T1000 (cell line): ENCODE data around the gene DHX30.
"Not testable (repeated sequence)": the region's sequence is repeated elsewhere in the genome, so short reads cannot be mapped to it uniquely, and the experiment has no call there.

Experiments
- DNase-seq: peaks from one replicate; lab custom pipeline; 2025; ENCODE audit warnings: mixed read lengths; lab: John Stamatoyannopoulos, UW

The DHX30 gene

DNA sequence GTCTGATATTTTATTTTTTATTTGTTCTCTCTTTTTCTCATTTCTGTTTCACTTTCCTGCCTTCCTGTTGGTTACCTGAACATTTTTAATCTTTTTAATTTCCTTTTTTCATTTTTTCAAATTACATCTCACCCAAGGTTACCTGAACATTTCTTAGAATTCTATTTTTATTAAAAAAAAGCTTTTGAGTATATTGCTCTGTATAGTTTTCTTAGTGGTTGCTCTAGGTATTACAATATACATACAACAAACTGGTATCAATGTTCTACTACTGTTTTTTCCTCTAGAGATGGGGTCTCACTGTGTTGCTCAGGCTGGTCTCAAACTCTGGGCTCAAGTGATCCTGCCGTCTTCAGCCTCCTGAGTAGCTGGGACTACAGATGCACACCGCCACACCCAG is 79.4 kb downstream of the DHX30 start:
- no peak for DNase-seq

GRCh38 chr3:47884603-47885002 is 81.7 kb downstream of the DHX30 start:
- DNase-seq, result no peak

- no peak for DNase-seq
Observed at GRCh38 chr3:47885168-47885567, 82.2 kb downstream of the DHX30 start.

DNA sequence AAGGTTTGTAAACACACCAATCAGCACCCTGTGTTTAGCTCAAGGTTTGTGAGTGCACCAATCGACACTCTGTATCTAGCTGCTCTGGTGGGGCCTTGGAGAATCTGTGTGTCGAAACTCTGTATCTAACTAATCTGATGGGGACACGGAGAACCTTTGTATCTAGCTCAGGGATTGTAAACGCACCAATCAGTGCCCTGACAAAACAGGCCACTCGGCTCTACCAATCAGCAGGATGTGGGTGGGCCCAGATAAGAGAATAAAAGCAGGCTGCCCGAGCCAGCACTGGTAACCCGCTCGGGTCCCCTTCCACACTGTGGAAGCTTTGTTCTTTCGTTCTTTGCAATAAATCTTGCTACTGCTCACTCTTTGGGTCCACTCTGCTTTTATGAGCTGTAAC is 85.1 kb downstream of the DHX30 start:
- not testable (repeated sequence) for DNase-seq

DNA sequence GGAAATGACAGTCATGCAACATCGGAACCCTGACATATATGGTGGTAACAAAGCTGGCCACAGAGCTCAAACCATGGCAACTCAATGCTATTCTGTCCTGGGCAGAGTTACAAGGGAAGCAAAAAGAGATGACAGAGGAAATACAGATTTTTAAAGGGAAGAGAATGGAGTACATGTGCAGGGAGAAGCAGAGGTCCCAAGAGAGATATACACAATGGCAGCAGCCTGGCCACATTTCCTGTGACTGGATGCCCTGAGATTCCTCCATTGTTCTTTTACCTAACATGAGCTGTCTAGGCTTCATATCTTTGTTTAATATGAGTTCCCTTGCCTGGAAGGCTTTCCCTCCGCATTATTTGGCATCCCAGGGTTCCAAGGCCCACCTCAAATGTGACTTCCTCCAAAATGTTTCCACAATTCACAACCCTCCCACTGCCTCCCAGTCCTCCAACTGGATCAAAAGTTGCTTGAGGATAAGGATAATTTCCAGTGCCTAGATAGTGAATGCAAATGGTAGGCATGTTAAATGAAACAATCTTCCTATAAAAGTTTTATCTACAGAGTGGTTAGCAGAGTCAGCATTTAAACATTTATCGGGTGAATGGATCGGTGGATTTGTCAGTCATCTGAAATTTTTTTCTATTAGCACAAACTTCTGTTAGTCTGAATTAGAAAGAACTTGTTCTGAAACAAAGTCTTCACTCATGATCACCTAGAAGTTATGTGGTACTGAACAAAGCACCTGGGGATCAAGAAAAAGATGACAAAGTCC is 86.2 kb downstream of the DHX30 start:
- no peak for DNase-seq

DNA sequence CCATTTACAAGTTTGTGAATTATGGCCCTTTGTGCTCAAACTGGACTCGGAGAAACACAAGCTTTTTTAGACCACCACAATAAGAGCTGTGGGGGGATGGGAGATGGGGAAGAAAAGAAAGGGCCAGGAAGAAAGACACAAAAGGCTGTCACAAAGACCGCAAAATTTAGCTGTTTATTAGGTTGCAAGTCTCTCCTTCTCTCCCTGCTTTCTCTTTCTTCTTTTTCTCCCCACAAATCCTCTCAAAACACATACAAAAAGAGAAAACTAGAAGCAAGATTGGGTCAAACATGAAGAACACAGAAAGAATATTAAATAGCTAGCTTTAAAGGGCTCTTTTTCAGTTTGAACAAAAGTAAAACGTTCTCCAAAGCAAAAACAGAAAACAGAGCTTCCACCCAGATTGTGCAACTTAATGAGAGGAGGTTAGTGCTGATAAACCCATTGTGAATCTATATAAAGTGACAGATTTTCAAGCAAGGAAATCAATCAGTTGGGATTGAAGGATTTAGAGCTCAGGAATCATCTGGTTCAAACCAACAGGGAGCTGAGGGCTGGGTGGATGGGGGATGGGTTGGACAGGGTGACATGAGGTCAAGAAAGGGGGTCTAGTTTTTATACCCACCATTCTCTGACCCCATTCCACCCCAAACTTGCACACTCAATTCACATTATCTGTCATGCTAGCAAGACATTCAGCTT is 87.3 kb downstream of the DHX30 start:
- no peak for DNase-seq

- no peak for DNase-seq
Observed at GRCh38 chr3:47890828-47891612, 88.1 kb downstream of the DHX30 start.

DNA sequence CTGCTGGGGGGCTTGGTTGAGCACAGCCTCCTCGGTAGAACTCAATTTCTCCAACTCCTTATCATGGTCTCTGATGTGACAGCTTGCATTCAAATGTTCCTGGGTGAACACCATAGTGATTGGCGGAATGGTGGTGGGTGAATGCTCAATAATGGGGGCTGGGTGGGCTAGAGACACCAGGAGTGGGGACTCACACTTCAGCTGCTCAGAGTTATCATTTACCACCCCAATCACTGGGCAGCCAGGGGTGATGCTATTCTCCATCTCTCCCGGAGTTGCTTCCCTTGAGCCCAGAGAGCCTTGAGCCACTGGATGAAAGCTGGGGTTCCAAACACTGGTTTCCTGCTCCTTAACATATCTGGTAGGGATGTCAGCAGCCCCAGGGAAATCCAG is 88.7 kb downstream of the DHX30 start:
- DNase-seq, result no peak

GRCh38 chr3:47892286-47893040 is 89.5 kb downstream of the DHX30 start:
- DNase-seq, result no peak

GRCh38 chr3:47895241-47895640 is 92.3 kb downstream of the DHX30 start:
- no peak for DNase-seq

GRCh38 chr3:47896736-47897135 is 93.8 kb downstream of the DHX30 start:
- no peak for DNase-seq

- DNase-seq, result no peak
Observed at GRCh38 chr3:47897954-47898353, 95.0 kb downstream of the DHX30 start.

- DNase-seq, result no peak
Observed at GRCh38 chr3:47899495-47900108, 96.7 kb downstream of the DHX30 start.
